HEK293T (cell line): Measurements from ENCODE around the gene LMTK2.

Experiments used
- ARNT ChIP-seq: fragments of 450-650 bp; IDR thresholded peaks from 2 replicates; pipeline ENCODE4 v1.6.1; 2017; ENCODE audit warnings: mild to moderate bottlenecking
- BHLHE40 ChIP-seq: fragments of 450-650 bp; IDR thresholded peaks from 2 replicates; pipeline ENCODE4 v1.6.1; 2016; ENCODE audit warnings: mild to moderate bottlenecking, moderate library complexity, borderline replicate concordance
- ELF4 ChIP-seq: fragments of 450-650 bp; IDR thresholded peaks from 2 replicates; pipeline ENCODE4 v1.6.1; 2017; ENCODE audit warnings: antibody characterized with exemption
- FOXA1 ChIP-seq: fragments of 450-650 bp; IDR thresholded peaks from 2 replicates; pipeline ENCODE4 v1.6.1; 2016; ENCODE audit warnings: mild to moderate bottlenecking
- FOXM1 ChIP-seq: fragments of 450-650 bp; IDR thresholded peaks from 2 replicates; pipeline ENCODE4 v1.6.1; 2017; ENCODE audit warnings: mild to moderate bottlenecking, borderline replicate concordance
- HDGF ChIP-seq: fragments of 450-650 bp; IDR thresholded peaks from 2 replicates; pipeline ENCODE4 v1.6.1; 2017; ENCODE audit warnings: antibody characterized with exemption, borderline replicate concordance
- L3MBTL2 ChIP-seq: fragments of 450-650 bp; conservative IDR thresholded peaks from 2 replicates; pipeline ENCODE4 v1.6.1; 2016; ENCODE audit warnings: mild to moderate bottlenecking
- NFRKB ChIP-seq: fragments of 450-650 bp; IDR thresholded peaks from 2 replicates; pipeline ENCODE4 v1.6.1; 2016; ENCODE audit warnings: mild to moderate bottlenecking, moderate library complexity
- PKNOX1 ChIP-seq: fragments of 450-650 bp; IDR thresholded peaks from 2 replicates; pipeline ENCODE4 v1.6.1; 2016
- SP1 ChIP-seq: fragments of 450-650 bp; IDR thresholded peaks from 2 replicates; pipeline ENCODE4 v1.6.1; 2017
- SUZ12 ChIP-seq: fragments of 450-650 bp; IDR thresholded peaks from 2 replicates; pipeline ENCODE4 v1.6.1; 2016; ENCODE audit warnings: mild to moderate bottlenecking
- TARDBP ChIP-seq: fragments of 450-650 bp; IDR thresholded peaks from 2 replicates; pipeline ENCODE4 v1.6.1; 2016
- ZNF384 ChIP-seq: fragments of 450-650 bp; IDR thresholded peaks from 2 replicates; pipeline ENCODE4 v1.6.1; 2016

DNA sequence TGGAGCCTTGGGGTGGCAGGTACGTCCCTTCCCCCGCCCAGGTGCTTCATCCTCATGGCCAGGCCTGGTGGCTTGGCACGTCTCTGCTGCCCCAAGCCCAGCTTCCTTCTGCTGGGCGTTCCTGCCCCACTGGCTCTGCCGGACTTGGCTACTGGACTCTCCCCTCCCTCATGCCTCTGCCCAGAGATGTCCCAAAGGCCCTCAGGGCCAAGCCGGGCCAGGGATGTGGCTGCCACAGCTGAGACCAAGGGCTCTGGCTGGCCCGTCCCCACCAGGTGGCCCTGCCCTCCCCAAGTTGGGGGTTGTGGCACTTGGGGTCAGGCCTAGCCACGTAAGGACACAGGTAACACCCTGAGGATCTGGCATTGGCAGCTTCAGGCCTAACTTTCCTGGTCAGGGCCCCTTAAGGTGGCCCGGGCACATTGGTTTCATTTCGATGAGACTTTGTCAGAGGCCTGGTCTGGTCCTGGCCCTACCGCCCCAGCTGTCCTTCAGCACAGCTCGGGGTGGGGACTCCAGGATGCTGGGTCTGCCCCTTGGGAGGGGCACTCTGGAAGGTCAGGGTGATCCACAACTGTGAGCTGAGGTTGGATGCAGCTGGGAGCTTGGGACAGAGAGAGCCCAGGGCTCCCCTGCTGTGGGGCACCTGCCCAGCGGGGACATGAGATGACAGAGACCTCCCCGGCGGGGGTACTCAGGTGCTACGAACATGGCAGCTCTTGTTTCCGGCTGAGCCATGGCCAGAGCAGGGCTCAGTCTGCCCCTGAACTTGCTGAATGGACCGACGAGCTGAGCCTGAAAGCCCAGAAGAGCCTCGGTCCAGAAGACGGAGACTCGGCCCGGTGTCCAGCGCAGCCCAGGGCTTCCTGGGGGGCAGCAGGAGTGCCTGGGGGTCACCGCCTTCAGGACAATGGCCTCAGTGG lies 107.5 kb downstream of the LMTK2 start:
- TF ChIP-seq SP1 (no peak), FOXA1 (no peak), ZNF384 (no peak), TARDBP (no peak), BHLHE40 (no peak), PKNOX1 (no peak), L3MBTL2 (no peak), FOXM1 (no peak), ARNT (no peak), ELF4 (no peak), HDGF (no peak), NFRKB (no peak), SUZ12 (no peak)
